Loucy (cell line): Measurements from ENCODE around the gene HYI.

Experiments
- H2AFZ ChIP-seq: fragments of 200-600 bp; sonication (generic); 2 replicates; pipeline ENCODE4 v1.6.0; 2016; ENCODE audit warnings: antibody characterized with exemption, mild to moderate bottlenecking, low read length, moderate library complexity
- H3F3A ChIP-seq: fragments of 200-600 bp; 2 replicates; pipeline ENCODE4 v1.6.0; 2016; ENCODE audit warnings: antibody characterized with exemption, low read depth, mild to moderate bottlenecking
- H3K27me3 ChIP-seq: fragments of 200-600 bp; sonication (generic); 2 replicates; pipeline ENCODE4 v1.6.1; 2014; ENCODE audit warnings: low read length, mild to moderate bottlenecking; ENCODE audit not compliant: insufficient read depth, poor library complexity, severe bottlenecking
- H3K36me3 ChIP-seq: fragments of 200-600 bp; sonication (generic); 2 replicates; pipeline ENCODE4 v1.6.1; 2016; ENCODE audit warnings: low read length; ENCODE audit not compliant: insufficient read depth
- H3K4me1 ChIP-seq: fragments of 200-600 bp; sonication (generic); 2 replicates; pipeline ENCODE4 v1.5.1; 2014; ENCODE audit warnings: low read length, mild to moderate bottlenecking; ENCODE audit not compliant: insufficient read depth, poor library complexity, severe bottlenecking
- H3K4me2 ChIP-seq: fragments of 200-600 bp; sonication (generic); 2 replicates; pipeline ENCODE4 v1.6.0; 2014; ENCODE audit warnings: antibody characterized with exemption, low read length, low read depth, mild to moderate bottlenecking; ENCODE audit not compliant: poor library complexity, severe bottlenecking
- H3K4me3 ChIP-seq: fragments of 200-600 bp; sonication (generic); 2 replicates; pipeline ENCODE4 v1.5.1; 2014; ENCODE audit warnings: low read length, mild to moderate bottlenecking, mixed read lengths; ENCODE audit not compliant: poor library complexity, severe bottlenecking
- H3K79me2 ChIP-seq: fragments of 200-600 bp; sonication (generic); 2 replicates; pipeline ENCODE4 v1.6.1; 2014; ENCODE audit warnings: low read length; ENCODE audit not compliant: insufficient read depth
- H3K9ac ChIP-seq: fragments of 200-600 bp; sonication (generic); 2 replicates; pipeline ENCODE4 v1.6.0; 2014; ENCODE audit warnings: mild to moderate bottlenecking, low read depth, low read length, moderate library complexity; ENCODE audit not compliant: poor library complexity, severe bottlenecking
- H3K9me2 ChIP-seq: fragments of 200-600 bp; sonication (generic); replicated peaks from 2 replicates; pipeline ENCODE4 v1.6.1; 2016; ENCODE audit warnings: low read depth, low read length, mixed read lengths
- H3K9me3 ChIP-seq: fragments of 200-600 bp; sonication (generic); 2 replicates; pipeline ENCODE4 v1.6.1; 2014; ENCODE audit warnings: mild to moderate bottlenecking, antibody characterized with exemption, low read length, low read depth; ENCODE audit not compliant: insufficient read depth
- H4K20me1 ChIP-seq: fragments of 200-600 bp; sonication (generic); 2 replicates; pipeline ENCODE4 v1.6.0; 2014; ENCODE audit warnings: antibody characterized with exemption, low read length, mild to moderate bottlenecking; ENCODE audit not compliant: insufficient read depth, poor library complexity, severe bottlenecking
- EZH2phosphoT487 ChIP-seq: fragments of 200-600 bp; IDR thresholded peaks from 2 replicates; pipeline ENCODE4 v1.6.1; 2018; ENCODE audit warnings: antibody characterized with exemption, mild to moderate bottlenecking, moderate library complexity, borderline replicate concordance
- TF ChIP-seq, protein P1 (sequence below): fragments of 200-600 bp; sonication (generic); conservative IDR thresholded peaks from 2 replicates; pipeline ENCODE4 v1.5.1; 2014; ENCODE audit warnings: mild to moderate bottlenecking, antibody characterized with exemption, low read length

The HYI gene

DNA sequence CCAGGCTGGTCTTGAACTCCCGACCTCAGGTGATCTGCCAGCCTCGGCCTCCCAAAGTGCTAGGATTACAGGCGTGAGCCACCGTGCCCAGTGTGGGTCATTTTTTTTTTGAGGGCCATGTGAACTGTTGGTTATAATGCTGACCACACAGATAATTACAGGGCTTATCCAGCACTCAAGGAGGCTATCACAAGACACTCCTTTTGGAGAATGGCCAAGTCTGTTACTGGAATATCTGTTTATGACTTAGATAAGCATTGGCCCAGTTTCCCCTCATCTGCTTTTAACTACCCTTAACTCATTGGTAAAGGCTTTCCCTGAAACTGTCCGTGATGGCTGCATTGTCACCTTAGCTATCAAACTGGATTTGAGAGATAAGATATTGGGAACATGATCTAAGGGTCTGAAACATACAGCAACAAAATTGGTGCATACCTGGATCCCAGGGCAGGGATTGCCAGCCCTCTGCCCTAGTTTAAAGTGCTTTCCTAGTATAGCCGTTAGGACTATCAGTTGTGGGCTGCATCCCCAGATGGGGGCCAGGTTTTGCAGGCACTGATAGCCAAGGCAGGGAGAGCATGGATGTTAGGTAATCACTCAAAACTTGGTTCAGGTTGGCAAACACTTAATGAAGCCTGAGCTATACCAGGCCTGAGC lies 48.4 kb downstream of the HYI start:
- Histone ChIP-seq H3F3A (no peaks in the 10 kb centered on the region), H3K4me1 (no peaks in the 10 kb centered on the region), H2AFZ (no peak overlapping the region), H3K9me2 (no peaks in the 10 kb centered on the region), H3K9ac (no peak overlapping the region), H3K4me2 (no peak overlapping the region), H3K4me3 (no peak overlapping the region), H3K9me3 (no peaks in the 10 kb centered on the region), H3K79me2 (no peaks in the 10 kb centered on the region), H4K20me1 (no peaks in the 10 kb centered on the region), H3K36me3 (peaks cover 19% of the 10 kb centered on the region; the same call in 1 of the 2 replicates), H3K27me3 (no peaks in the 10 kb centered on the region)
- TF ChIP-seq, protein P1, sequence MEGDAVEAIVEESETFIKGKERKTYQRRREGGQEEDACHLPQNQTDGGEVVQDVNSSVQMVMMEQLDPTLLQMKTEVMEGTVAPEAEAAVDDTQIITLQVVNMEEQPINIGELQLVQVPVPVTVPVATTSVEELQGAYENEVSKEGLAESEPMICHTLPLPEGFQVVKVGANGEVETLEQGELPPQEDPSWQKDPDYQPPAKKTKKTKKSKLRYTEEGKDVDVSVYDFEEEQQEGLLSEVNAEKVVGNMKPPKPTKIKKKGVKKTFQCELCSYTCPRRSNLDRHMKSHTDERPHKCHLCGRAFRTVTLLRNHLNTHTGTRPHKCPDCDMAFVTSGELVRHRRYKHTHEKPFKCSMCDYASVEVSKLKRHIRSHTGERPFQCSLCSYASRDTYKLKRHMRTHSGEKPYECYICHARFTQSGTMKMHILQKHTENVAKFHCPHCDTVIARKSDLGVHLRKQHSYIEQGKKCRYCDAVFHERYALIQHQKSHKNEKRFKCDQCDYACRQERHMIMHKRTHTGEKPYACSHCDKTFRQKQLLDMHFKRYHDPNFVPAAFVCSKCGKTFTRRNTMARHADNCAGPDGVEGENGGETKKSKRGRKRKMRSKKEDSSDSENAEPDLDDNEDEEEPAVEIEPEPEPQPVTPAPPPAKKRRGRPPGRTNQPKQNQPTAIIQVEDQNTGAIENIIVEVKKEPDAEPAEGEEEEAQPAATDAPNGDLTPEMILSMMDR = no peak
- TF ChIP-seq EZH2phosphoT487 = no peak

DNA sequence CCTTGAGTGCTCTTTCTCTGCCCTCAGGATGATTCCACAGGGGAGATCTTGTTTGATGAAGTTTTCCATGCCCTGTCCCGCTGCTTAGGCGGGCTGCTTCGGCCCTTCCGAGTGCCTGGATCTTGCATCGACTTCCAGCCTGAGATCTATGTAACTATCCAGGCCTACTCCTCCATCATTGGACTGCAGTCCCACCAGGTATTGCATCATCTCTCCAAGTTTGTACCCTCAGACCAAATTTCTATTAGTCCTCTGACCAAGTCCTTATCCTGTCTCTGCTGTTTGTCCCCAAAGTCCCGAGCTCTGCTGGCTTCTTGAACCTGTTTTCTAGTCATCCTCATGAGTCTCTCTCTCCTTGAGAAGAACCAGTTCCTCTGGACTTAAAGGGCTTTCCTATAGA lies 49.4 kb downstream of the HYI start:
- no peaks in the 10 kb centered on the region for H3F3A ChIP-seq
- no peaks in the 10 kb centered on the region for H3K9me2 ChIP-seq
- TF ChIP-seq, protein P1 = no peak
- no peak for TF ChIP-seq EZH2phosphoT487
- no peaks in the 10 kb centered on the region for H3K9me3 ChIP-seq
- H3K4me1 ChIP-seq = no peaks in the 10 kb centered on the region
- H4K20me1 ChIP-seq = no peaks in the 10 kb centered on the region
- no peak overlapping the region for H3K9ac ChIP-seq
- H3K4me2 ChIP-seq = no peak overlapping the region
- no peak overlapping the region for H2AFZ ChIP-seq
- no peaks in the 10 kb centered on the region for H3K27me3 ChIP-seq
- no peaks in the 10 kb centered on the region for H3K79me2 ChIP-seq
- H3K36me3 ChIP-seq = peaks cover 19% of the 10 kb centered on the region; the same call in 1 of the 2 replicates
- no peak overlapping the region for H3K4me3 ChIP-seq

DNA sequence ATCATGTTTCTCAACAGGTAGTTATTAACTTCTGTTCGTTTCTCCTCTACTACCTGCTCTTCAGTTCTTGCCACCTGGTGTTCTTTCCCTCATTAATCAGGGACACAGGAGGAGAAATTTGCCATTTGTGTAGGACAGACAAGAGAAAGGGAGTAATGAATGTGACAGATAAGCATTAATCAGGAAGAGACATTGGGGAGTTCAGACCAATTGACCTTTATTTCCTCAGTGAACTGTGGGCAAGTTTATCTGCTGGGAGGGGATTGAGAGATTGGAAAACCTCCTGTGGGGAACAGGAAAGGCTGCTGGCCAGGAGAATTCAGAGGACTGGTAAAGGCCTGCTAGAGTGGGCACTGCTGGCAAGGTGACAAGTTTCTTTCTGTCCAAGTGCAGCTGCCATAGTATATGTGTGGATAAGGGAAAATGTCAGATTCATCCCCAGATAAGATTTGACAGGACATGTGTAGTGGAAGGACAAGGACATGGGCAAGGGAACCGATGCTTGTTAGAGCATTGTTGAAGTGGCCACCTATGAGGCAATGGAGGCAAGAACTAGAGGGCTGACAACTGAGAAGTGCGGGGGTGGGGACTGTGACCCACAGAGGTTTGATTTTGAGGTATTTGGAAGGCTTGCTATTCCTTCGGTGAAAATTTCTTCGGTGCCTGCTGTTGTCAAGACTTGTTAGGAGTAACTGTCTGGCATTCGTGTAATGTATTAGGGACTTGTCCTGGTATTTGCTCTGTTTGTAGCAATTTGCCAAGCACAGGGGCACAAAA lies 51.5 kb downstream of the HYI start:
- no peaks in the 10 kb centered on the region for H4K20me1 ChIP-seq
- no peaks in the 10 kb centered on the region for H3K4me1 ChIP-seq
- no peak overlapping the region for H3K9ac ChIP-seq
- peaks cover 19% of the 10 kb centered on the region; the same call in 1 of the 2 replicates for H3K36me3 ChIP-seq
- H3K9me3 ChIP-seq = no peaks in the 10 kb centered on the region
- no peak overlapping the region for H3K4me2 ChIP-seq
- H3K79me2 ChIP-seq = no peaks in the 10 kb centered on the region
- TF ChIP-seq EZH2phosphoT487 = no peak
- TF ChIP-seq, protein P1 = no peak
- H3K27me3 ChIP-seq = no peaks in the 10 kb centered on the region
- no peak overlapping the region for H2AFZ ChIP-seq
- H3K4me3 ChIP-seq = no peak overlapping the region
- H3F3A ChIP-seq = no peaks in the 10 kb centered on the region
- H3K9me2 ChIP-seq = no peaks in the 10 kb centered on the region
